OCI-LY7 (cell line): Measurements from ENCODE around the gene CEP170. TPM values are rescaled to one million over a fixed set of nuclear protein-coding genes. Genes with fewer than 3 reads are reported as not detected.

Experiments
- BruUV-seq: library from RNA; stranded (reverse); fragments of 400-500 nt; replicated peaks from 2 replicates; lab custom pipeline; 2021; lab: Mats Ljungman, UMichigan
- CTCF ChIA-PET: fragments of 300-600 bp; sonication (Branson Sonifier 250); formaldehyde crosslinking; loops from one replicate; lab custom pipeline; 2022; ENCODE audit warnings: antibody characterized with exemption; ENCODE audit not compliant: unreplicated experiment; lab: Charles Lee
- POLR2A ChIA-PET: fragments of 300-600 bp; sonication (Branson Sonifier 250); formaldehyde crosslinking; loops from one replicate; lab custom pipeline; 2022; ENCODE audit warnings: antibody characterized with exemption; lab: Charles Lee
- DNase-seq: peaks from one replicate; pipeline ENCODE4 v3.0.0-alpha.2; 2015; ENCODE audit warnings: low spot score
- H2AFZ ChIP-seq: fragments of 200-600 bp; sonication (generic), shearing (Covaris generic); 2 replicates; pipeline ENCODE4 v1.6.1; 2014; ENCODE audit warnings: mild to moderate bottlenecking, antibody characterized with exemption, low read length, moderate library complexity
- H3K27ac ChIP-seq: fragments of 200-600 bp; sonication (generic); 2 replicates; pipeline ENCODE4 v1.5.1; 2014; ENCODE audit warnings: mixed run types, low read depth, mild to moderate bottlenecking, moderate library complexity, low read length, inconsistent platforms; ENCODE audit not compliant: poor library complexity, severe bottlenecking
- H3K36me3 ChIP-seq: fragments of 200-600 bp; sonication (generic); 2 replicates; pipeline ENCODE4 v1.6.1; 2014; ENCODE audit warnings: mild to moderate bottlenecking, antibody characterized with exemption, low read length, moderate library complexity, mixed read lengths; ENCODE audit not compliant: insufficient read depth
- H3K4me1 ChIP-seq: fragments of 200-600 bp; sonication (generic); 2 replicates; pipeline ENCODE4 v1.5.1; 2014; ENCODE audit warnings: mild to moderate bottlenecking, low read length; ENCODE audit not compliant: insufficient read depth, poor library complexity, severe bottlenecking
- H3K4me2 ChIP-seq: fragments of 200-600 bp; sonication (generic); 2 replicates; pipeline ENCODE4 v1.6.1; 2014; ENCODE audit warnings: mild to moderate bottlenecking, low read length
- H3K4me3 ChIP-seq: fragments of 200-600 bp; sonication (generic); 2 replicates; pipeline ENCODE4 v1.5.1; 2014; ENCODE audit warnings: mild to moderate bottlenecking, low read depth, low read length; ENCODE audit not compliant: poor library complexity, severe bottlenecking
- H3K79me2 ChIP-seq: fragments of 200-600 bp; sonication (generic); 2 replicates; pipeline ENCODE4 v1.6.1; 2016; ENCODE audit warnings: low read depth, mild to moderate bottlenecking, low read length, moderate library complexity, mixed read lengths; ENCODE audit not compliant: insufficient read depth
- H3K9me2 ChIP-seq: fragments of 200-600 bp; sonication (generic); 2 replicates; pipeline ENCODE4 v1.6.1; 2016; ENCODE audit warnings: mild to moderate bottlenecking, low read length, mixed read lengths; ENCODE audit not compliant: insufficient read depth
- H3K9me3 ChIP-seq: fragments of 200-600 bp; sonication (generic); 2 replicates; pipeline ENCODE4 v1.6.1; 2014; ENCODE audit warnings: mild to moderate bottlenecking, mixed run types, low read length, mixed read lengths
- H4K20me1 ChIP-seq: fragments of 200-600 bp; sonication (generic); 2 replicates; pipeline ENCODE4 v1.6.1; 2014; ENCODE audit warnings: mild to moderate bottlenecking, antibody characterized with exemption, low read length, moderate library complexity, mixed read lengths; ENCODE audit not compliant: insufficient read depth
- EZH2phosphoT487 ChIP-seq: fragments of 200-600 bp; sonication (generic); IDR thresholded peaks from 2 replicates; pipeline ENCODE4 v1.6.1; 2018; ENCODE audit warnings: low read depth, borderline replicate concordance, mild to moderate bottlenecking, mixed run types, antibody characterized with exemption, low read length, moderate library complexity, mixed read lengths
- intact Hi-C: fragments of 100-400 bp; cut with micrococcal nuclease; formaldehyde crosslinking; loops from one replicate; pipeline ENCODE4 v1.10.0; 2022; ENCODE audit not compliant: unreplicated experiment
- total RNA-seq, 2 experiments: library from RNA; depleted of rRNA in 1 of 2; stranded (reverse); fragments of >200 nt in 1 of 2; shearing (Covaris generic) in 1 of 2; gene quantifications; 2 replicates each; pipeline ENCODE4 v1.2.3, GENCODE V29; 2014 to 2022
- TF ChIP-seq, protein P1 (sequence below): fragments of 200-600 bp; sonication (generic); conservative IDR thresholded peaks from 2 replicates; pipeline ENCODE4 v1.5.1; 2014; ENCODE audit warnings: mild to moderate bottlenecking, antibody characterized with exemption, low read length, moderate library complexity, mixed read lengths

CEP170 gene
- total RNA-seq, 2 experiments from 2014 or later: 57.6 to 85.4 TPM

GRCh38 chr1:243229526-243229925, 25.6 kb downstream of the CEP170 start:
- no TSS peak for BruUV-seq
- H3K79me2 ChIP-seq: peaks cover 90% of the 10 kb centered on the region
- CTCF ChIA-PET: no interaction called here

DNA sequence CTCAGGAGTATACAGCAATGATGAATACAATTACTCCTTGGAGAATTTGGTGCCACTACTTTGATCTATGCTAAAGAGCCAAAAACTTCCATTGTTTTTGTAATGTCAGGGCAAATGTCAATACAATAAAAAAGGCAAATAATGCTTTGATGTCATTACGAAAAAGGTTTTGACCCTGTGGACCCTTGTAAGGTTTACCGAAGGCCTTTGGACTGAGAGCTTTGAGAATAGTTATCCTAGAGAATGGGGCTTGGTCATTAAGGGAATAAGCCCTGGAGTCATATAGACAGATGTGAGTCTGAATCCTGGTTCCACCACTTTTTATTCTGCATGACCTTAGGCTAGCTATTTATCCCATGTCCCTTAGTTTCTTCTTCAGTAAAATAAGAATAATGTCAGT, 27.5 kb downstream of the CEP170 start:
- H3K27ac ChIP-seq: no peak overlapping the region
- no TSS peak for BruUV-seq
- no peak overlapping the region for H2AFZ ChIP-seq
- TF ChIP-seq EZH2phosphoT487: no peak
- TF ChIP-seq, protein P1, sequence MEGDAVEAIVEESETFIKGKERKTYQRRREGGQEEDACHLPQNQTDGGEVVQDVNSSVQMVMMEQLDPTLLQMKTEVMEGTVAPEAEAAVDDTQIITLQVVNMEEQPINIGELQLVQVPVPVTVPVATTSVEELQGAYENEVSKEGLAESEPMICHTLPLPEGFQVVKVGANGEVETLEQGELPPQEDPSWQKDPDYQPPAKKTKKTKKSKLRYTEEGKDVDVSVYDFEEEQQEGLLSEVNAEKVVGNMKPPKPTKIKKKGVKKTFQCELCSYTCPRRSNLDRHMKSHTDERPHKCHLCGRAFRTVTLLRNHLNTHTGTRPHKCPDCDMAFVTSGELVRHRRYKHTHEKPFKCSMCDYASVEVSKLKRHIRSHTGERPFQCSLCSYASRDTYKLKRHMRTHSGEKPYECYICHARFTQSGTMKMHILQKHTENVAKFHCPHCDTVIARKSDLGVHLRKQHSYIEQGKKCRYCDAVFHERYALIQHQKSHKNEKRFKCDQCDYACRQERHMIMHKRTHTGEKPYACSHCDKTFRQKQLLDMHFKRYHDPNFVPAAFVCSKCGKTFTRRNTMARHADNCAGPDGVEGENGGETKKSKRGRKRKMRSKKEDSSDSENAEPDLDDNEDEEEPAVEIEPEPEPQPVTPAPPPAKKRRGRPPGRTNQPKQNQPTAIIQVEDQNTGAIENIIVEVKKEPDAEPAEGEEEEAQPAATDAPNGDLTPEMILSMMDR: no peak
- H3K4me3 ChIP-seq: no peak overlapping the region
- H3K4me2 ChIP-seq: no peak overlapping the region
- intact Hi-C loops: no loop called here
- H3K4me1 ChIP-seq: no peaks in the 10 kb centered on the region
- peaks cover 65% of the 10 kb centered on the region for H3K36me3 ChIP-seq
- peaks cover 85% of the 10 kb centered on the region for H3K79me2 ChIP-seq
- peaks cover 56% of the 10 kb centered on the region for H3K9me3 ChIP-seq
- H4K20me1 ChIP-seq: no peaks in the 10 kb centered on the region
- POLR2A ChIA-PET: interaction anchor here (1.1 to 1.8 kb wide), 4 partner anchors 8 to 28 kb away, joined by 3 to 7 read pairs (median 4); partner anchors contain the start of genes CEP170 and SDCCAG8
- DNase-seq: no peak
- CTCF ChIA-PET: no interaction called here
- H3K9me2 ChIP-seq: no peaks in the 10 kb centered on the region

More at GRCh38 chr1:243229526-243229925, 25.6 kb downstream of the CEP170 start:
- POLR2A ChIA-PET: no interaction called here
- Histone ChIP-seq H4K20me1 (no peaks in the 10 kb centered on the region), H3K4me1 (no peaks in the 10 kb centered on the region), H2AFZ (no peak overlapping the region), H3K4me2 (no peak overlapping the region), H3K27ac (no peak overlapping the region), H3K36me3 (peaks cover 62% of the 10 kb centered on the region), H3K9me2 (no peaks in the 10 kb centered on the region), H3K4me3 (no peak overlapping the region), H3K9me3 (peaks cover 71% of the 10 kb centered on the region)
- intact Hi-C loops: no loop called here
- TF ChIP-seq, protein P1: no peak
- no peak for TF ChIP-seq EZH2phosphoT487
- no peak for DNase-seq

DNA sequence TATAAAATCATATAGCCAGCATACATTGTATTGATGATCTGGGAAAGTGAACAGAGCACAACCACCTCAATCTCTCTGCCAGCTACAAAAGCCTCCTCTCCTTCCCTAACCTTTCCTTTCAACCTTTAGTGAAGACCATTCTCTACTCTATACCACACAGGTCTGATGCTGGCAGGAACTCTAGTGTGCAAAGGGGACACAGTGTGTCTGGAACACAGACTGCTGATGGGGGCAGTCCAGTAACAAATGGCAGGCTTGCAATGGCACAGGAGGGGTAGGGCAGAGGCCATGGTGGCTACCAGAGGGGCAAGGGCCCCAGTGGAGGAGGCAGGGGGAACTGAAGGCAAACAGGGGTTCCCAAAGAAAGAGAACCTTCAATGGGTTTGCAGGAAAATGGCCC, 37.0 kb downstream of the CEP170 start:
- Histone ChIP-seq H3K36me3 (peaks cover 87% of the 10 kb centered on the region), H3K4me3 (no peak overlapping the region), H2AFZ (no peak overlapping the region), H3K4me2 (no peak overlapping the region), H3K79me2 (no peaks in the 10 kb centered on the region), H4K20me1 (0 out of 2 replicates have a peak, but pooled peaks cover 4% of the 10 kb centered on the region), H3K9me3 (no peaks in the 10 kb centered on the region), H3K27ac (no peak overlapping the region), H3K9me2 (no peaks in the 10 kb centered on the region), H3K4me1 (no peaks in the 10 kb centered on the region)
- DNase-seq: no peak
- TF ChIP-seq, protein P1: no peak
- TF ChIP-seq EZH2phosphoT487: no peak
- intact Hi-C loops: no loop called here
- POLR2A ChIA-PET: no interaction called here
- BruUV-seq: no TSS peak
- CTCF ChIA-PET: no interaction called here
